ENCODE results near the gene SLC39A9.

DNA sequence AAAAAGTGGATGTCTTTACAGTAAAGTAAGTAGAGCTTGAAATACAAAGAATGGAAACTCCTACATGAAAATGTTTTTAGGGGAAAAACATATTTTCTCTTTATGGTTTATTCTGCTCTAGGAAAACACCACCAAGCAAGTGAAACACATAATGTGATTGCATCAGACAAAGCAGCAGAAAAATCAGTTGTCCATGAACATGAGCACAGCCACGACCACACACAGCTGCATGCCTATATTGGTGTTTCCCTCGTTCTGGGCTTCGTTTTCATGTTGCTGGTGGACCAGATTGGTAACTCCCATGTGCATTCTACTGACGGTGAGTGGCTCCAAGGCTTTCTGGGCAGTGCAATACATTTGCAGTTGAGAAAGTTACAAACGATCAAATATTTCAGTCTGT lies 43.5 kb downstream of the SLC39A9 start:
- TF ChIP-seq, protein P1, sequence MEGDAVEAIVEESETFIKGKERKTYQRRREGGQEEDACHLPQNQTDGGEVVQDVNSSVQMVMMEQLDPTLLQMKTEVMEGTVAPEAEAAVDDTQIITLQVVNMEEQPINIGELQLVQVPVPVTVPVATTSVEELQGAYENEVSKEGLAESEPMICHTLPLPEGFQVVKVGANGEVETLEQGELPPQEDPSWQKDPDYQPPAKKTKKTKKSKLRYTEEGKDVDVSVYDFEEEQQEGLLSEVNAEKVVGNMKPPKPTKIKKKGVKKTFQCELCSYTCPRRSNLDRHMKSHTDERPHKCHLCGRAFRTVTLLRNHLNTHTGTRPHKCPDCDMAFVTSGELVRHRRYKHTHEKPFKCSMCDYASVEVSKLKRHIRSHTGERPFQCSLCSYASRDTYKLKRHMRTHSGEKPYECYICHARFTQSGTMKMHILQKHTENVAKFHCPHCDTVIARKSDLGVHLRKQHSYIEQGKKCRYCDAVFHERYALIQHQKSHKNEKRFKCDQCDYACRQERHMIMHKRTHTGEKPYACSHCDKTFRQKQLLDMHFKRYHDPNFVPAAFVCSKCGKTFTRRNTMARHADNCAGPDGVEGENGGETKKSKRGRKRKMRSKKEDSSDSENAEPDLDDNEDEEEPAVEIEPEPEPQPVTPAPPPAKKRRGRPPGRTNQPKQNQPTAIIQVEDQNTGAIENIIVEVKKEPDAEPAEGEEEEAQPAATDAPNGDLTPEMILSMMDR (conservative IDR thresholded peaks at IDR 0.05; ENCODE audit: low read depth in 2 of 2), result no peak
- TF ChIP-seq, protein P2, sequence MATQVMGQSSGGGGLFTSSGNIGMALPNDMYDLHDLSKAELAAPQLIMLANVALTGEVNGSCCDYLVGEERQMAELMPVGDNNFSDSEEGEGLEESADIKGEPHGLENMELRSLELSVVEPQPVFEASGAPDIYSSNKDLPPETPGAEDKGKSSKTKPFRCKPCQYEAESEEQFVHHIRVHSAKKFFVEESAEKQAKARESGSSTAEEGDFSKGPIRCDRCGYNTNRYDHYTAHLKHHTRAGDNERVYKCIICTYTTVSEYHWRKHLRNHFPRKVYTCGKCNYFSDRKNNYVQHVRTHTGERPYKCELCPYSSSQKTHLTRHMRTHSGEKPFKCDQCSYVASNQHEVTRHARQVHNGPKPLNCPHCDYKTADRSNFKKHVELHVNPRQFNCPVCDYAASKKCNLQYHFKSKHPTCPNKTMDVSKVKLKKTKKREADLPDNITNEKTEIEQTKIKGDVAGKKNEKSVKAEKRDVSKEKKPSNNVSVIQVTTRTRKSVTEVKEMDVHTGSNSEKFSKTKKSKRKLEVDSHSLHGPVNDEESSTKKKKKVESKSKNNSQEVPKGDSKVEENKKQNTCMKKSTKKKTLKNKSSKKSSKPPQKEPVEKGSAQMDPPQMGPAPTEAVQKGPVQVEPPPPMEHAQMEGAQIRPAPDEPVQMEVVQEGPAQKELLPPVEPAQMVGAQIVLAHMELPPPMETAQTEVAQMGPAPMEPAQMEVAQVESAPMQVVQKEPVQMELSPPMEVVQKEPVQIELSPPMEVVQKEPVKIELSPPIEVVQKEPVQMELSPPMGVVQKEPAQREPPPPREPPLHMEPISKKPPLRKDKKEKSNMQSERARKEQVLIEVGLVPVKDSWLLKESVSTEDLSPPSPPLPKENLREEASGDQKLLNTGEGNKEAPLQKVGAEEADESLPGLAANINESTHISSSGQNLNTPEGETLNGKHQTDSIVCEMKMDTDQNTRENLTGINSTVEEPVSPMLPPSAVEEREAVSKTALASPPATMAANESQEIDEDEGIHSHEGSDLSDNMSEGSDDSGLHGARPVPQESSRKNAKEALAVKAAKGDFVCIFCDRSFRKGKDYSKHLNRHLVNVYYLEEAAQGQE (IDR thresholded peaks at IDR 0.05; ENCODE audit: unreplicated experiment), result no peak
- TF ChIP-seq POLR2AphosphoS5 (IDR thresholded peaks at IDR 0.05; ENCODE audit: low read depth) (no peak), JUNB (IDR thresholded peaks at IDR 0.05; ENCODE audit: unreplicated experiment) (no peak), NANOG (IDR thresholded peaks at IDR 0.05; ENCODE audit: borderline replicate concordance) (no peak)

Measured in GM23338 (cell line).